Measurements from ENCODE around the gene SORBS1.

Gene SORBS1

GRCh38 chr10:95561177-95561863, at the start of gene SORBS1:
Gene SORBS1, minus strand, starts transcription at chr10:95561371. Its CDS starts 120,236 bp downstream, at chr10:95441135.
- DNase-seq (ENCODE audit: low read depth, low spot score), result peak; percentile 74

GRCh38 chr10:95610727-95611126, 49.6 kb upstream of the SORBS1 start:
- no peak for DNase-seq (ENCODE audit: low read depth, low spot score)

GRCh38 chr10:95606922-95607321, 45.8 kb upstream of the SORBS1 start:
- DNase-seq (ENCODE audit: low read depth, low spot score), result peak; percentile 12

GRCh38 chr10:95605163-95605562, 44.0 kb upstream of the SORBS1 start:
- no peak for DNase-seq (ENCODE audit: low read depth, low spot score)

- DNase-seq (ENCODE audit: low read depth, low spot score), result no peak
Observed at GRCh38 chr10:95604630-95605029, 43.5 kb upstream of the SORBS1 start.

GRCh38 chr10:95602382-95602781, 41.2 kb upstream of the SORBS1 start:
- no peak for DNase-seq (ENCODE audit: low read depth, low spot score)

- DNase-seq (ENCODE audit: low read depth, low spot score), result peak; percentile 79
Observed at GRCh38 chr10:95601116-95601719, 40.0 kb upstream of the SORBS1 start.

- DNase-seq (ENCODE audit: low read depth, low spot score), result no peak
Observed at GRCh38 chr10:95600158-95600557, 39.0 kb upstream of the SORBS1 start.

- DNase-seq (ENCODE audit: low read depth, low spot score), result no peak
Observed at GRCh38 chr10:95597788-95598187, 36.6 kb upstream of the SORBS1 start.

- no peak for DNase-seq (ENCODE audit: low read depth, low spot score)
Observed at GRCh38 chr10:95588025-95588424, 26.9 kb upstream of the SORBS1 start.

- DNase-seq (ENCODE audit: low read depth, low spot score), result no peak
Observed at GRCh38 chr10:95579835-95580535, 18.8 kb upstream of the SORBS1 start.

GRCh38 chr10:95579292-95579691, 18.1 kb upstream of the SORBS1 start:
- no peak for DNase-seq (ENCODE audit: low read depth, low spot score)

GRCh38 chr10:95578619-95579018, 17.4 kb upstream of the SORBS1 start:
- no peak for DNase-seq (ENCODE audit: low read depth, low spot score)

GRCh38 chr10:95574649-95575365, 13.6 kb upstream of the SORBS1 start:
- no peak for DNase-seq (ENCODE audit: low read depth, low spot score)

GRCh38 chr10:95573964-95574604, 12.9 kb upstream of the SORBS1 start:
- no peak for DNase-seq (ENCODE audit: low read depth, low spot score)

- DNase-seq (ENCODE audit: low read depth, low spot score), result no peak
Observed at GRCh38 chr10:95573527-95573926, 12.4 kb upstream of the SORBS1 start.

GRCh38 chr10:95572131-95572820, 11.1 kb upstream of the SORBS1 start:
- no peak for DNase-seq (ENCODE audit: low read depth, low spot score)

- DNase-seq (ENCODE audit: low read depth, low spot score), result no peak
Observed at GRCh38 chr10:95571390-95571789, 10.2 kb upstream of the SORBS1 start.

- no peak for DNase-seq (ENCODE audit: low read depth, low spot score)
Observed at GRCh38 chr10:95569368-95569767, 8.2 kb upstream of the SORBS1 start.

GRCh38 chr10:95567903-95568630, 6.9 kb upstream of the SORBS1 start:
- no peak for DNase-seq (ENCODE audit: low read depth, low spot score)

Measured in smooth muscle cell of the brain vasculature (primary cell).